Effector memory CD4-positive, alpha-beta T cell (primary cell): ENCODE results near the gene RNF7.
"Not testable (repeated sequence)": the region's sequence is repeated elsewhere in the genome, so short reads cannot be mapped to it uniquely, and the experiment has no call there.

ENCODE experiments used
- DNase-seq, 3 donors: peaks; one replicate each; pipeline ENCODE4 v3.0.0-alpha.2; 2020
- H3K27ac ChIP-seq: 2 replicates; pipeline ENCODE4 v1.7.0; 2013; ENCODE audit warnings: mild to moderate bottlenecking, low read length, moderate library complexity; ENCODE audit not compliant: insufficient read depth, poor library complexity, severe bottlenecking
- H3K27me3 ChIP-seq: replicated peaks from 2 replicates; pipeline ENCODE4 v1.7.0; 2013; ENCODE audit warnings: mild to moderate bottlenecking, low read length; ENCODE audit not compliant: insufficient read depth, control insufficient read depth, poor library complexity, severe bottlenecking
- H3K36me3 ChIP-seq: 2 replicates; pipeline ENCODE4 v1.7.0; 2013; ENCODE audit warnings: mild to moderate bottlenecking, low read length, moderate library complexity; ENCODE audit not compliant: control insufficient read depth, insufficient read depth
- H3K4me1 ChIP-seq: 2 replicates; pipeline ENCODE4 v1.7.0; 2013; ENCODE audit warnings: low read length, mild to moderate bottlenecking; ENCODE audit not compliant: control insufficient read depth, insufficient read depth, poor library complexity, severe bottlenecking
- H3K4me3 ChIP-seq: 2 replicates; pipeline ENCODE4 v1.7.0; 2013; ENCODE audit warnings: low read length, low read depth, mild to moderate bottlenecking; ENCODE audit not compliant: insufficient read depth, poor library complexity, severe bottlenecking
- H3K9me3 ChIP-seq: 2 replicates; pipeline ENCODE4 v1.7.0; 2013; ENCODE audit warnings: mild to moderate bottlenecking, low read length, moderate library complexity; ENCODE audit not compliant: control insufficient read depth
- total RNA-seq, 3 donors: gene quantifications; one replicate each; lab custom pipeline; 2026; lab: John Stamatoyannopoulos, UW

Gene RNF7
- 33.7 to 53.6 (median 34.9) reads per million in 3 donors for total RNA-seq

DNA sequence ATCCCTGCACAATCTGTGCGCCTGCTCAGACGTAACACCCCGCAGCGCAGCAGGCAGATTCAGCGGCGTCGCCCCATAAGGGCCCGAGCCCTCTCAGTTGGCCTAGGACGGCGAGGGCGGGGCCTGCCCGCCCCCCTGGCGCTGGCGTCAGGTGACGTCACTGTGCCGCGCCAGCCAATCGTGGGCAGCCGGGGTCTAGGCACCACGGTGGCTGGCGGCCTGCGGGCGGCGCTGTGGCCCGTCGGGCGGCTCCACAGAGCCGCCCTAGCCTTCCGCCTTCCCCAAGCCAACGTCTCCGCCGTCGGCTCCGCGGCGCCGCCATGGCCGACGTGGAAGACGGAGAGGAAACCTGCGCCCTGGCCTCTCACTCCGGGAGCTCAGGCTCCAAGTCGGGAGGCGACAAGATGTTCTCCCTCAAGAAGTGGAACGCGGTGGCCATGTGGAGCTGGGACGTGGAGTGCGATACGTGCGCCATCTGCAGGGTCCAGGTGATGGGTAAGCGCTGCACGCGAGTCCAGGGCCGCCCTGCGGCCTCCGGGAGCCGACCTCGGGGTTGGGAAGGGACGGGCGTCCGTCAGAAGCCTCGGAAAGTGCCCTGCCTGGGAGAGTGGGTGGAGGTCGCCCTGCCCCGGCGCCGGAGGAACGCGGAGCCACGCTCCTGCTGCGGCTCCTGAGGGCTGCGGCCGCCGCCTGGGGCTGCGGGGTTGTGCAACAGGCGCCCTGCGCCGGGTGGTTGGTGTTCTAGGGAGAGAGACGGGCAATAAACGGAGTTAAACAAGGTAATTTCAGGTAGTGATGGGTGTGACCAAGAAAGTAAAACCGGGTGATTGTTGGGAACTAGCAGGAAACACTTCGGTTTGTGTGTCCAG is at the start of gene RNF7:
Gene RNF7, plus strand, starts transcription at position 277 of the 869 bp plus-strand sequence. Its CDS starts 44 bp downstream, at position 321.
- Histone ChIP-seq H3K27ac (peak within 1 kb of the TSS; percentile 91), H3K4me3 (peak within 1 kb of the TSS; percentile 99), H3K9me3 (no peaks in the 10 kb centered on the region), H3K36me3 (peaks cover 4% of the 10 kb centered on the region), H3K27me3 (no peaks in the 10 kb centered on the region), H3K4me1 (peaks cover 18% of the 10 kb centered on the region)
- peak; percentile 94 to 97 (median 96) for DNase-seq

- Histone ChIP-seq H3K27ac (no peak overlapping the region), H3K4me1 (no peaks in the 10 kb centered on the region), H3K27me3 (no peaks in the 10 kb centered on the region), H3K4me3 (no peak overlapping the region), H3K9me3 (no peaks in the 10 kb centered on the region), H3K36me3 (no peaks in the 10 kb centered on the region)
- no peak for DNase-seq
These were observed 47.5 kb upstream of the RNF7 start for GRCh38 chr3:141690431-141691072.

DNA sequence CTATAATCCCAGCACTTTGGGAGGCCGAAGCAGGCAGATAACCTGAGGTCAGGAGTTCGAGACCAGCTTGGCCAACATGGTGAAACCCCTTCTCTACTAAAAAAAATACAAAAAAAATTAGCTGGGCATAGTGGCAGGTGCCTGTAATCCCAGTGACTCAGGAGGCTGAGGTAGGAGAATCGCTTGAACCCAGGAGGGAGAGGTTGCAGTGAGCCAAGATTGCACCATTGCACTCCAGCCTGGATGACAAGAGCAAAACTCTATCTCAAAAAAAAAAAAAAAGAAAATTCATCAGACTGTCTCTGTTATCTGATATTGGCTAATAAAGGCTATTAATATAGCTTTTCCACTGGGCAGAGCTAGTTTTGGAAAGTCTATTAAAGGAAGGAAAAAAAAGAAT is 46.6 kb upstream of the RNF7 start:
- DNase-seq, H3K9me3 ChIP-seq, H3K4me1 ChIP-seq, H3K27ac ChIP-seq, H3K36me3 ChIP-seq, H3K4me3 ChIP-seq, H3K27me3 ChIP-seq: not testable (repeated sequence)

GRCh38 chr3:141692973-141693372 is 45.1 kb upstream of the RNF7 start:
- not testable (repeated sequence) for DNase-seq, H3K36me3 ChIP-seq, H3K4me3 ChIP-seq, H3K27ac ChIP-seq, H3K27me3 ChIP-seq, H3K9me3 ChIP-seq, H3K4me1 ChIP-seq

GRCh38 chr3:141699324-141699723 is 38.8 kb upstream of the RNF7 start:
- Histone ChIP-seq H3K36me3 (no peaks in the 10 kb centered on the region), H3K27me3 (no peaks in the 10 kb centered on the region)

GRCh38 chr3:141699897-141700296 is 38.2 kb upstream of the RNF7 start:
- no peak for DNase-seq
- Histone ChIP-seq H3K4me3 (no peak overlapping the region), H3K27me3 (no peaks in the 10 kb centered on the region), H3K27ac (no peak overlapping the region), H3K4me1 (no peaks in the 10 kb centered on the region), H3K9me3 (no peaks in the 10 kb centered on the region), H3K36me3 (no peaks in the 10 kb centered on the region)

More at GRCh38 chr3:141699324-141699723, 38.8 kb upstream of the RNF7 start:
- Histone ChIP-seq H3K9me3 (no peaks in the 10 kb centered on the region), H3K4me1 (no peaks in the 10 kb centered on the region), H3K4me3 (no peak overlapping the region), H3K27ac (no peak overlapping the region)
- no peak for DNase-seq

GRCh38 chr3:141703367-141703766 is 34.7 kb upstream of the RNF7 start:
- H3K4me3 ChIP-seq, H3K36me3 ChIP-seq, H3K4me1 ChIP-seq, H3K27ac ChIP-seq, H3K9me3 ChIP-seq, DNase-seq, H3K27me3 ChIP-seq: not testable (repeated sequence)

DNA sequence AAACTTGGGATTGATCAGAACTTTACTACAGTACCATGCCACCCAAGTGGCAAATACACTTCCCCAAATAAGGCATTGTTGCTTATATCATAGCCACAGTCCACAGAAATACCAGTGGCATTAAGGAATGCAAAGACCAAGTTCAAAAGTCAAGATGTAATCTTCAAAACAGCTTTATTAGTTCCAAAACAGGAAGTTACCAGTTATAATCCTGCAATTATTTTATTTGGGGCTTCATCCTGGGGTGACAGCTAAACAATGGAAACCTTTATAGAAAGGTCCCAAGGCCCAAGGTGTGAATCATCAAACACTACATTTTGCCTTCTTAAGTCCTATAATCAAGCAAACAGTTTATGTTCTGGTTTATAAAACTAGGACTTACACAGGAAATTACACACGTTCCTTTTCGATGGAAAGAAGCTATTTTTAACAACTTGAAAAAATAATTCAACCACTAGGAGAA is 30.3 kb upstream of the RNF7 start:
- Histone ChIP-seq H3K4me3 (no peak overlapping the region), H3K27me3 (no peaks in the 10 kb centered on the region), H3K27ac (no peak overlapping the region), H3K9me3 (no peaks in the 10 kb centered on the region), H3K36me3 (no peaks in the 10 kb centered on the region), H3K4me1 (no peaks in the 10 kb centered on the region)
- DNase-seq = no peak

- Histone ChIP-seq H3K27ac (no peak overlapping the region), H3K36me3 (no peaks in the 10 kb centered on the region), H3K4me1 (no peaks in the 10 kb centered on the region), H3K9me3 (no peaks in the 10 kb centered on the region), H3K27me3 (no peaks in the 10 kb centered on the region), H3K4me3 (no peak overlapping the region)
- DNase-seq = no peak
These were observed 29.7 kb upstream of the RNF7 start for GRCh38 chr3:141708367-141708766.

DNA sequence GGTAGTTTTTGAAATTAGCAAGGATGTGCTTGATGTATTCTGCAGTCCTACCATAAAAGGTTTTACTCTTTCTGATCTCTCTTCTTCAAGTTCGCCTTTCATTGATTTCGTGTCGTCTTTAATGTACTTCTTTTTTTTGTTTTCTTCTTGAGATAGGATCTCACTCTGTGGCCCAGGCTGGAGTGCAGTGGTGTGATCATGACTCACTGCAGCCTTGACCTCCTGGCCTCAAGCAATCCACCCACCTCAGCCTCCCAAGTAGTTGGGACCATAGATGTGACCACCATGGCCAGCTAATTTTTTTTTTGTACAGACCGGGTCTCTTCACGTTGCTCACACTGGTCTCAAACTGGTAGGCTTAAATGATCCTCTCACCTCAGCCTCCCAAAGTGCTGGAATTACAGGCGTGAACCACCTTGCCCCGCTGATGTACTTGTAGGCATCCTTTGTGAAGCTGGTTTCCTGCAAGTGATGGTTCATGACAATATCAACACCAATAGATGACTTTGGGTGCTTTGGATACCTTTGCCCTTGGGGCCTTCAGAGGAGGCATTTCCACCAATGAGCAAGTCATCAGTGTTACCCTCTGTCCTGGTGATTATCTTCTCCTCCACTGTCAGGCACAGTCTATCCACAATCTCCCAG is 28.9 kb upstream of the RNF7 start:
- H3K27me3 ChIP-seq = no peaks in the 10 kb centered on the region
- no peak for DNase-seq
- no peaks in the 10 kb centered on the region for H3K9me3 ChIP-seq
- H3K4me1 ChIP-seq = no peaks in the 10 kb centered on the region
- no peak overlapping the region for H3K4me3 ChIP-seq
- no peak overlapping the region for H3K27ac ChIP-seq
- H3K36me3 ChIP-seq = no peaks in the 10 kb centered on the region
